Measurements from ENCODE around the gene ARNT2. TPM values are rescaled to one million over a fixed set of nuclear protein-coding genes. Genes with fewer than 3 reads are reported as not detected.
"Not testable (repeated sequence)": the region's sequence is repeated elsewhere in the genome, so short reads cannot be mapped to it uniquely, and the experiment has no call there.

The ARNT2 gene
- total RNA-seq, 5 donors from 2014 or later (not counting 1 experiment from before 2014, with no cell fraction given): 0.18 TPM; not detected in 4

- H3K36me3 Mint-ChIP-seq; H3K4me1 Mint-ChIP-seq; ATAC-seq (replicated peaks in 1 of 4); H3K9me3 Mint-ChIP-seq; DNase-seq; H3K27me3 ChIP-seq (replicated peaks in 1 of 2; ENCODE audit: control insufficient read depth in 2 of 2, extremely low read depth in 1 of 2, insufficient read depth in 2 of 2, low read length in 1 of 2); POLR2A ChIA-PET; H3K9me3 ChIP-seq; H3K27ac ChIP-seq (ENCODE audit: low read length); H3K4me1 ChIP-seq (ENCODE audit: control insufficient read depth in 1 of 2, extremely low read depth in 1 of 2, insufficient read depth in 2 of 2, low read length in 2 of 2); H3K36me3 ChIP-seq (ENCODE audit: control insufficient read depth in 2 of 2, extremely low read depth in 1 of 2, insufficient read depth in 1 of 2, low read length in 1 of 2); H3K4me3 ChIP-seq (ENCODE audit: control insufficient read depth in 1 of 2, extremely low read depth in 1 of 2, low read length in 1 of 2); H3K27ac Mint-ChIP-seq; CTCF ChIA-PET; H3K4me3 Mint-ChIP-seq: not testable (repeated sequence)
- peaks cover 11 to 40% of the 10 kb centered on the region in 2 donors for H3K27me3 Mint-ChIP-seq
- no CpG with 5 or more reads among the region's 1 CpG for WGBS (ENCODE audit: insufficient coverage)
These were observed 13.2 kb upstream of the ARNT2 start for GRCh38 chr15:80390942-80391341.

DNA sequence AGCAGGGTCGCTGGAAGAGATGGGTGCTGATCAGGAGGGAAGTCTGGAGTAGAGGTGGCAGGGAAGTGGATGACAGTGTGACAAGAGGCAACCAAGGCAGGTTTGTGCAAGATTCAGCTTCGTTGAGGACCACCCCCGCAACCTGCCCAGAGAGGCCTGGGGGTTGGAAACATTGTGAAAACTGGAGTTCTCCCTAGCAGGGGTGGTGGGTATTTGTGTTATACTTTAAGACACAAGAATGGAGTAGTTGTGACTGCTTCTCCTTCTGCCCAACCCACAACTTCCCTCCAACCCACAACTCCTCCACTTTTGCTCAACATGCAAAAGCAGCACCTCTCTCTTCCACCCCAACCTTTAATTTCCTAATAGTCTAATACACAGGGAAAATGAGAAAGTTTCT lies 8.6 kb upstream of the ARNT2 start:
- Histone ChIP-seq H3K27ac (ENCODE audit: low read length) (no peak overlapping the region), H3K9me3 (no peaks in the 10 kb centered on the region), H3K36me3 (ENCODE audit: control insufficient read depth in 2 of 2, extremely low read depth in 1 of 2, insufficient read depth in 1 of 2, low read length in 1 of 2) (no peaks in the 10 kb centered on the region), H3K27me3 (replicated peaks in 1 of 2; ENCODE audit: control insufficient read depth in 2 of 2, extremely low read depth in 1 of 2, insufficient read depth in 2 of 2, low read length in 1 of 2) (peaks cover 2 to 17% of the 10 kb centered on the region in 2 experiments), H3K4me3 (ENCODE audit: control insufficient read depth in 1 of 2, extremely low read depth in 1 of 2, low read length in 1 of 2) (no peak overlapping the region), H3K4me1 (ENCODE audit: control insufficient read depth in 1 of 2, extremely low read depth in 1 of 2, insufficient read depth in 2 of 2, low read length in 2 of 2) (no peaks in the 10 kb centered on the region)
- peaks cover 30 to 66% of the 10 kb centered on the region in 2 donors for H3K27me3 Mint-ChIP-seq
- no peaks in the 10 kb centered on the region for H3K36me3 Mint-ChIP-seq
- no peak overlapping the region for H3K4me3 Mint-ChIP-seq
- H3K9me3 Mint-ChIP-seq: no peaks in the 10 kb centered on the region
- no peak for DNase-seq
- no peaks in the 10 kb centered on the region for H3K4me1 Mint-ChIP-seq
- no peak for ATAC-seq (replicated peaks in 1 of 4)
- no peak overlapping the region for H3K27ac Mint-ChIP-seq
- ChIA-PET POLR2A (no interaction called here), CTCF (no interaction called here)
- WGBS (ENCODE audit: insufficient coverage): 63% methylated on average over 1 of the region's 3 CpGs

DNA sequence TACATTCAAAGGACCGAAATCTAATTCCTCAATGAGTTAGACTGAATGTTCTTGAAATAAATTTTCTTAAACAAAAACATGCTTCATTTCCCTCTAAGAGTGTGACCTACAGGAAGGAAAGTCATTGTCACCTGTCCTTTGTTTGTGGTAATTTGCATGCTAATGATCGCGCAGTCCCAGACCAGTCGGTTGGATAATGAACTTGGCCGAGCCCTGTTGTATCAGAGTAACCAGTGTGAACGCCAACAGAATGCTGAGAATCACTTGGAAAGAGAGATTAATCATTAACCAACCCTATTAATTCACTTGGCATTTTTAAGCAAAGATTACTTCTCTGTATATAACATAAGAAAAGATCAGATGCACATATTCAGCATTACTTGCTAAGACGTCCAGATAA lies 8.1 kb upstream of the ARNT2 start:
- no peak overlapping the region for H3K27ac ChIP-seq (ENCODE audit: low read length)
- no peaks in the 10 kb centered on the region for H3K36me3 Mint-ChIP-seq
- H3K9me3 Mint-ChIP-seq: no peaks in the 10 kb centered on the region
- no peak overlapping the region for H3K4me3 Mint-ChIP-seq
- H3K27me3 Mint-ChIP-seq: peaks cover 34 to 61% of the 10 kb centered on the region in 2 donors
- H3K4me1 Mint-ChIP-seq: no peaks in the 10 kb centered on the region
- no peak overlapping the region for H3K4me3 ChIP-seq (ENCODE audit: control insufficient read depth in 1 of 2, extremely low read depth in 1 of 2, low read length in 1 of 2)
- no CpG with 5 or more reads among the region's 7 CpGs for WGBS (ENCODE audit: insufficient coverage)
- H3K27me3 ChIP-seq (replicated peaks in 1 of 2; ENCODE audit: control insufficient read depth in 2 of 2, extremely low read depth in 1 of 2, insufficient read depth in 2 of 2, low read length in 1 of 2): peaks cover 2 to 17% of the 10 kb centered on the region in 2 experiments
- POLR2A ChIA-PET: no interaction called here
- H3K4me1 ChIP-seq (ENCODE audit: control insufficient read depth in 1 of 2, extremely low read depth in 1 of 2, insufficient read depth in 2 of 2, low read length in 2 of 2): no peaks in the 10 kb centered on the region
- H3K27ac Mint-ChIP-seq: no peak overlapping the region
- DNase-seq (no peak), ATAC-seq (replicated peaks in 1 of 4) (no peak)
- no peaks in the 10 kb centered on the region for H3K9me3 ChIP-seq
- H3K36me3 ChIP-seq (ENCODE audit: control insufficient read depth in 2 of 2, extremely low read depth in 1 of 2, insufficient read depth in 1 of 2, low read length in 1 of 2): no peaks in the 10 kb centered on the region
- CTCF ChIA-PET: no interaction called here

DNA sequence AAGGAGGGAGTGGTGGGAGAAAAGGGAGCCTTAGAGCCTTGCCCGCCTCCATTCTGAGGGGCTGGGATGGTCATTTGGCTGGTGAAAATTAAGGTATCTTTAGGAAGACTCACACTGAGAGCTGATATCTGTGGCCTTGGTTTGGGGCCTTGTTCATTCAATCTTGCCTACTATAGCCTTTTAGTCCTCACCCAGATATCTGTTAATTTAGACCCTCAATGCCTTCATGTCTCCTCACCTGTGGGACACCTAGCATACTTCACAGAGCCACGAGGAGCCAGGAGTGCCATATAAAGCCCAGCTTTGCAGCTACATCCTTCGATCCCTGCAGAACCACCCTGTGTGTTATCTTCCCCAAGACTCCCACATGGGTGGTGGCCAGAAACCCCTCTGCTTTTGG lies 4.7 kb upstream of the ARNT2 start:
- H3K4me1 ChIP-seq (ENCODE audit: control insufficient read depth in 1 of 2, extremely low read depth in 1 of 2, insufficient read depth in 2 of 2, low read length in 2 of 2): no peaks in the 10 kb centered on the region
- Mint-ChIP-seq H3K27me3 (peaks cover 59 to 71% of the 10 kb centered on the region in 2 donors), H3K36me3 (no peaks in the 10 kb centered on the region), H3K4me1 (no peaks in the 10 kb centered on the region), H3K27ac (no peak overlapping the region), H3K4me3 (no peak overlapping the region), H3K9me3 (no peaks in the 10 kb centered on the region)
- no peak for ATAC-seq (replicated peaks in 1 of 4)
- no peak overlapping the region for H3K4me3 ChIP-seq (ENCODE audit: control insufficient read depth in 1 of 2, extremely low read depth in 1 of 2, low read length in 1 of 2)
- peaks cover 14 to 27% of the 10 kb centered on the region in 2 experiments for H3K27me3 ChIP-seq (replicated peaks in 1 of 2; ENCODE audit: control insufficient read depth in 2 of 2, extremely low read depth in 1 of 2, insufficient read depth in 2 of 2, low read length in 1 of 2)
- POLR2A ChIA-PET: no interaction called here
- DNase-seq: no peak
- no peak overlapping the region for H3K27ac ChIP-seq (ENCODE audit: low read length)
- no peaks in the 10 kb centered on the region for H3K36me3 ChIP-seq (ENCODE audit: control insufficient read depth in 2 of 2, extremely low read depth in 1 of 2, insufficient read depth in 1 of 2, low read length in 1 of 2)
- CTCF ChIA-PET: no interaction called here
- WGBS (ENCODE audit: insufficient coverage): 64% methylated on average over 2 of the region's 3 CpGs
- no peaks in the 10 kb centered on the region for H3K9me3 ChIP-seq

DNA sequence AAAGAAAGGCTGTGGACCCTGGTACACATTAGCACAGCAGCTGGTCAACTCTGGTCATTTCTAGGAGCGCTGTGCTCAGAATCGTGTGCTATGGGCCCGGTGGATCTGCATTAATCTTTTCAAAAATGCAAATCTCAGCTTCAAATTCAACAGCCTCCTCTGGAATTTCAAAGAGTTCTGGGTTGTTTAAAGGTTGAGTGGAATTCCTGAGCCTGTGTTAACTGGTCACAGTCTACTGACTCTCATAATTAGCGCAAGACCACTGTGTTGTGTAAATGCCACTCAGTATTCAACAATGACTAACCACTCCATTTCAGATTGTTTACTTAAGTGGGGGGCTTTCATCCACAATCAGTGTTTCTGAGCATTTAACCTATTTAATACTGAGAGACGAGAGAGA lies 2.7 kb upstream of the ARNT2 start:
- Histone ChIP-seq H3K27ac (ENCODE audit: low read length) (no peak overlapping the region), H3K27me3 (replicated peaks in 1 of 2; ENCODE audit: control insufficient read depth in 2 of 2, extremely low read depth in 1 of 2, insufficient read depth in 2 of 2, low read length in 1 of 2) (peaks cover 26 to 38% of the 10 kb centered on the region in 2 experiments), H3K4me1 (ENCODE audit: control insufficient read depth in 1 of 2, extremely low read depth in 1 of 2, insufficient read depth in 2 of 2, low read length in 2 of 2) (peaks cover 0 to 3% of the 10 kb centered on the region in 2 experiments), H3K36me3 (ENCODE audit: control insufficient read depth in 2 of 2, extremely low read depth in 1 of 2, insufficient read depth in 1 of 2, low read length in 1 of 2) (no peaks in the 10 kb centered on the region), H3K4me3 (ENCODE audit: control insufficient read depth in 1 of 2, extremely low read depth in 1 of 2, low read length in 1 of 2) (no peak overlapping the region), H3K9me3 (no peaks in the 10 kb centered on the region)
- H3K27me3 Mint-ChIP-seq: peaks cover 66 to 73% of the 10 kb centered on the region in 2 donors
- H3K9me3 Mint-ChIP-seq: no peaks in the 10 kb centered on the region
- peaks cover 0 to 5% (median 4%) of the 10 kb centered on the region in 3 donors for H3K4me1 Mint-ChIP-seq
- CTCF ChIA-PET: no interaction called here
- no peaks in the 10 kb centered on the region for H3K36me3 Mint-ChIP-seq
- ATAC-seq (replicated peaks in 1 of 4) (no peak), DNase-seq (no peak)
- no peak overlapping the region for H3K27ac Mint-ChIP-seq
- no peak overlapping the region for H3K4me3 Mint-ChIP-seq
- 73% methylated on average over 1 of the region's 5 CpGs for WGBS (ENCODE audit: insufficient coverage)
- POLR2A ChIA-PET: no interaction called here

- H3K27me3 Mint-ChIP-seq: peaks cover 61 to 72% of the 10 kb centered on the region in 2 donors
- POLR2A ChIA-PET: no interaction called here
- Histone ChIP-seq H3K4me1 (ENCODE audit: control insufficient read depth in 1 of 2, extremely low read depth in 1 of 2, insufficient read depth in 2 of 2, low read length in 2 of 2) (peaks cover 0 to 3% of the 10 kb centered on the region in 2 experiments), H3K36me3 (ENCODE audit: control insufficient read depth in 2 of 2, extremely low read depth in 1 of 2, insufficient read depth in 1 of 2, low read length in 1 of 2) (no peaks in the 10 kb centered on the region), H3K27me3 (replicated peaks in 1 of 2; ENCODE audit: control insufficient read depth in 2 of 2, extremely low read depth in 1 of 2, insufficient read depth in 2 of 2, low read length in 1 of 2) (peaks cover 30 to 41% of the 10 kb centered on the region in 2 experiments), H3K27ac (ENCODE audit: low read length) (no peak overlapping the region), H3K4me3 (ENCODE audit: control insufficient read depth in 1 of 2, extremely low read depth in 1 of 2, low read length in 1 of 2) (no peak overlapping the region), H3K9me3 (no peaks in the 10 kb centered on the region)
- no peak for ATAC-seq (replicated peaks in 1 of 4)
- H3K4me1 Mint-ChIP-seq: peaks cover 0 to 5% (median 4%) of the 10 kb centered on the region in 3 donors
- no peaks in the 10 kb centered on the region for H3K9me3 Mint-ChIP-seq
- no peaks in the 10 kb centered on the region for H3K36me3 Mint-ChIP-seq
- H3K4me3 Mint-ChIP-seq: no peak overlapping the region
- CTCF ChIA-PET: no interaction called here
- no peak overlapping the region for H3K27ac Mint-ChIP-seq
- DNase-seq: no peak
- WGBS (ENCODE audit: insufficient coverage): no CpG with 5 or more reads among the region's 3 CpGs
These were observed 1.8 kb upstream of the ARNT2 start for GRCh38 chr15:80402339-80402738.

GRCh38 chr15:80403712-80404056 lies 498 bp upstream of the ARNT2 start:
- Mint-ChIP-seq H3K4me3 (no peak overlapping the region), H3K27ac (no peak overlapping the region), H3K36me3 (no peaks in the 10 kb centered on the region), H3K9me3 (no peaks in the 10 kb centered on the region), H3K27me3 (peaks cover 60 to 75% of the 10 kb centered on the region in 2 donors), H3K4me1 (peaks cover 0 to 5% (median 4%) of the 10 kb centered on the region in 3 donors)
- Histone ChIP-seq H3K36me3 (ENCODE audit: control insufficient read depth in 2 of 2, extremely low read depth in 1 of 2, insufficient read depth in 1 of 2, low read length in 1 of 2) (no peaks in the 10 kb centered on the region), H3K27me3 (replicated peaks in 1 of 2; ENCODE audit: control insufficient read depth in 2 of 2, extremely low read depth in 1 of 2, insufficient read depth in 2 of 2, low read length in 1 of 2) (peaks cover 33 to 35% of the 10 kb centered on the region in 2 experiments), H3K4me3 (ENCODE audit: control insufficient read depth in 1 of 2, extremely low read depth in 1 of 2, low read length in 1 of 2) (no peak overlapping the region), H3K9me3 (no peaks in the 10 kb centered on the region), H3K27ac (ENCODE audit: low read length) (no peak overlapping the region), H3K4me1 (ENCODE audit: control insufficient read depth in 1 of 2, extremely low read depth in 1 of 2, insufficient read depth in 2 of 2, low read length in 2 of 2) (peaks cover 0 to 3% of the 10 kb centered on the region in 2 experiments)
- WGBS (ENCODE audit: insufficient coverage): 14% methylated on average over 30 of the region's 30 CpGs
- POLR2A ChIA-PET: no interaction called here
- DNase-seq: no peak
- ATAC-seq (replicated peaks in 1 of 4): no peak
- CTCF ChIA-PET: no interaction called here
